WTC11 (cell line): ENCODE measurements around the gene P3H4. TPM values are rescaled to one million over a fixed set of nuclear protein-coding genes. Genes with fewer than 3 reads are reported as not detected.

Source experiments
- AFF4 ChIP-seq: sonication (generic); formaldehyde crosslinking; IDR thresholded peaks from 2 replicates; pipeline ENCODE4 v1.8.1; 2023; ENCODE audit warnings: mild to moderate bottlenecking, missing genetic modification reagents, borderline replicate concordance
- CREM ChIP-seq: sonication (generic); formaldehyde crosslinking; IDR thresholded peaks from 2 replicates; pipeline ENCODE4 v1.8.1; 2022; ENCODE audit warnings: mild to moderate bottlenecking, missing genetic modification reagents, moderate library complexity
- CTCF ChIP-seq: fragments of 200-600 bp; IDR thresholded peaks from 2 replicates; pipeline ENCODE4 v1.8.0; 2022; ENCODE audit warnings: antibody characterized with exemption
- EMX1 ChIP-seq: fragments of 250-450 bp; sonication (Bioruptor Pico); IDR thresholded peaks from 2 replicates; pipeline ENCODE4 v1.8.0; 2021; ENCODE audit warnings: mild to moderate bottlenecking
- FOXP4 ChIP-seq: sonication (generic); formaldehyde crosslinking; IDR thresholded peaks from 2 replicates; pipeline ENCODE4 v1.8.0; 2022; ENCODE audit warnings: mild to moderate bottlenecking, missing genetic modification reagents
- GTF2I ChIP-seq: fragments of 250-450 bp; sonication (Bioruptor Pico); conservative IDR thresholded peaks from 2 replicates; pipeline ENCODE4 v1.4.0; 2021; ENCODE audit warnings: mild to moderate bottlenecking
- MXD4 ChIP-seq: fragments of 250-450 bp; sonication (Bioruptor Pico); IDR thresholded peaks from 2 replicates; pipeline ENCODE4 v1.8.0; 2021; ENCODE audit warnings: mild to moderate bottlenecking, moderate library complexity, borderline replicate concordance
- NFE2L1 ChIP-seq: sonication (generic); formaldehyde crosslinking; IDR thresholded peaks from 2 replicates; pipeline ENCODE4 v1.8.1; 2023; ENCODE audit warnings: missing genetic modification reagents
- ZBTB21 ChIP-seq: sonication (generic); formaldehyde crosslinking; IDR thresholded peaks from 2 replicates; pipeline ENCODE4 v1.8.1; 2023; ENCODE audit warnings: mild to moderate bottlenecking, missing genetic modification reagents, borderline replicate concordance
- ZNF121 ChIP-seq: sonication (generic); formaldehyde crosslinking; IDR thresholded peaks from 2 replicates; pipeline ENCODE4 v1.8.0; 2023; ENCODE audit warnings: missing genetic modification reagents
- ZNF671 ChIP-seq: fragments of 250-450 bp; sonication (Bioruptor Pico); IDR thresholded peaks from 2 replicates; pipeline ENCODE4 v1.8.0; 2021; ENCODE audit warnings: mild to moderate bottlenecking
- total RNA-seq: library from RNA; stranded (reverse); gene quantifications from 3 replicates; pipeline ENCODE4 v1.2.3, GENCODE V29; 2021
- TF ChIP-seq, protein P1 (sequence below): sonication (generic); formaldehyde crosslinking; IDR thresholded peaks from 2 replicates; pipeline ENCODE4 v1.8.0; 2022; ENCODE audit warnings: mild to moderate bottlenecking, missing genetic modification reagents
- TF ChIP-seq, protein P2 (sequence below): sonication (generic); formaldehyde crosslinking; IDR thresholded peaks from 2 replicates; pipeline ENCODE4 v1.8.0; 2023; ENCODE audit warnings: mild to moderate bottlenecking, missing genetic modification reagents
- TF ChIP-seq, protein P3 (sequence below): fragments of 250-450 bp; sonication (Bioruptor Pico); IDR thresholded peaks from 2 replicates; pipeline ENCODE4 v2.1.2; 2022; ENCODE audit warnings: mild to moderate bottlenecking, moderate library complexity
- TF ChIP-seq, protein P4 (sequence below): sonication (generic); formaldehyde crosslinking; IDR thresholded peaks from 2 replicates; pipeline ENCODE4 v1.8.0; 2022; ENCODE audit warnings: missing genetic modification reagents
- TF ChIP-seq, protein P5 (sequence below): sonication (generic); formaldehyde crosslinking; IDR thresholded peaks from 2 replicates; pipeline ENCODE4 v1.8.1; 2023; ENCODE audit warnings: mild to moderate bottlenecking, missing genetic modification reagents, moderate library complexity
- TF ChIP-seq, protein P6 (sequence below): fragments of 250-450 bp; sonication (Bioruptor Pico); IDR thresholded peaks from 2 replicates; pipeline ENCODE4 v1.9.0; 2021; ENCODE audit warnings: mild to moderate bottlenecking

Gene P3H4
- total RNA-seq, 1 experiment from 2014 or later: 32.1 TPM

- TF ChIP-seq CTCF (no peak), FOXP4 (CRISPR knock-in tag) (no peak), EMX1 (CRISPR knock-in tag) (no peak), NFE2L1 (0 out of 2 replicates have a peak, but pooled peaks have one; percentile 48), ZBTB21 (CRISPR knock-in tag) (no peak), AFF4 (0 out of 2 replicates have a peak, but pooled peaks have one; percentile 8), CREM (CRISPR knock-in tag) (no peak), ZNF121 (CRISPR knock-in tag) (no peak), ZNF671 (CRISPR knock-in tag) (no peak), GTF2I (CRISPR knock-in tag) (no peak), MXD4 (CRISPR knock-in tag) (no peak)
- TF ChIP-seq, protein P1, sequence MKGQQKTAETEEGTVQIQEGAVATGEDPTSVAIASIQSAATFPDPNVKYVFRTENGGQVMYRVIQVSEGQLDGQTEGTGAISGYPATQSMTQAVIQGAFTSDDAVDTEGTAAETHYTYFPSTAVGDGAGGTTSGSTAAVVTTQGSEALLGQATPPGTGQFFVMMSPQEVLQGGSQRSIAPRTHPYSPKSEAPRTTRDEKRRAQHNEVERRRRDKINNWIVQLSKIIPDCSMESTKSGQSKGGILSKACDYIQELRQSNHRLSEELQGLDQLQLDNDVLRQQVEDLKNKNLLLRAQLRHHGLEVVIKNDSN: no peak
- TF ChIP-seq, protein P2, sequence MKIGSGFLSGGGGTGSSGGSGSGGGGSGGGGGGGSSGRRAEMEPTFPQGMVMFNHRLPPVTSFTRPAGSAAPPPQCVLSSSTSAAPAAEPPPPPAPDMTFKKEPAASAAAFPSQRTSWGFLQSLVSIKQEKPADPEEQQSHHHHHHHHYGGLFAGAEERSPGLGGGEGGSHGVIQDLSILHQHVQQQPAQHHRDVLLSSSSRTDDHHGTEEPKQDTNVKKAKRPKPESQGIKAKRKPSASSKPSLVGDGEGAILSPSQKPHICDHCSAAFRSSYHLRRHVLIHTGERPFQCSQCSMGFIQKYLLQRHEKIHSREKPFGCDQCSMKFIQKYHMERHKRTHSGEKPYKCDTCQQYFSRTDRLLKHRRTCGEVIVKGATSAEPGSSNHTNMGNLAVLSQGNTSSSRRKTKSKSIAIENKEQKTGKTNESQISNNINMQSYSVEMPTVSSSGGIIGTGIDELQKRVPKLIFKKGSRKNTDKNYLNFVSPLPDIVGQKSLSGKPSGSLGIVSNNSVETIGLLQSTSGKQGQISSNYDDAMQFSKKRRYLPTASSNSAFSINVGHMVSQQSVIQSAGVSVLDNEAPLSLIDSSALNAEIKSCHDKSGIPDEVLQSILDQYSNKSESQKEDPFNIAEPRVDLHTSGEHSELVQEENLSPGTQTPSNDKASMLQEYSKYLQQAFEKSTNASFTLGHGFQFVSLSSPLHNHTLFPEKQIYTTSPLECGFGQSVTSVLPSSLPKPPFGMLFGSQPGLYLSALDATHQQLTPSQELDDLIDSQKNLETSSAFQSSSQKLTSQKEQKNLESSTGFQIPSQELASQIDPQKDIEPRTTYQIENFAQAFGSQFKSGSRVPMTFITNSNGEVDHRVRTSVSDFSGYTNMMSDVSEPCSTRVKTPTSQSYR (CRISPR knock-in tag): peak; percentile 91; the same call in 1 of the 2 replicates
- TF ChIP-seq, protein P3, sequence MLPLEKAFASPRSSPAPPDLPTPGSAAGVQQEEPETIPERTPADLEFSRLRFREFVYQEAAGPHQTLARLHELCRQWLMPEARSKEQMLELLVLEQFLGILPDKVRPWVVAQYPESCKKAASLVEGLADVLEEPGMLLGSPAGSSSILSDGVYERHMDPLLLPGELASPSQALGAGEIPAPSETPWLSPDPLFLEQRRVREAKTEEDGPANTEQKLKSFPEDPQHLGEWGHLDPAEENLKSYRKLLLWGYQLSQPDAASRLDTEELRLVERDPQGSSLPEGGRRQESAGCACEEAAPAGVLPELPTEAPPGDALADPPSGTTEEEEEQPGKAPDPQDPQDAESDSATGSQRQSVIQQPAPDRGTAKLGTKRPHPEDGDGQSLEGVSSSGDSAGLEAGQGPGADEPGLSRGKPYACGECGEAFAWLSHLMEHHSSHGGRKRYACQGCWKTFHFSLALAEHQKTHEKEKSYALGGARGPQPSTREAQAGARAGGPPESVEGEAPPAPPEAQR: no peak
- TF ChIP-seq, protein P4, sequence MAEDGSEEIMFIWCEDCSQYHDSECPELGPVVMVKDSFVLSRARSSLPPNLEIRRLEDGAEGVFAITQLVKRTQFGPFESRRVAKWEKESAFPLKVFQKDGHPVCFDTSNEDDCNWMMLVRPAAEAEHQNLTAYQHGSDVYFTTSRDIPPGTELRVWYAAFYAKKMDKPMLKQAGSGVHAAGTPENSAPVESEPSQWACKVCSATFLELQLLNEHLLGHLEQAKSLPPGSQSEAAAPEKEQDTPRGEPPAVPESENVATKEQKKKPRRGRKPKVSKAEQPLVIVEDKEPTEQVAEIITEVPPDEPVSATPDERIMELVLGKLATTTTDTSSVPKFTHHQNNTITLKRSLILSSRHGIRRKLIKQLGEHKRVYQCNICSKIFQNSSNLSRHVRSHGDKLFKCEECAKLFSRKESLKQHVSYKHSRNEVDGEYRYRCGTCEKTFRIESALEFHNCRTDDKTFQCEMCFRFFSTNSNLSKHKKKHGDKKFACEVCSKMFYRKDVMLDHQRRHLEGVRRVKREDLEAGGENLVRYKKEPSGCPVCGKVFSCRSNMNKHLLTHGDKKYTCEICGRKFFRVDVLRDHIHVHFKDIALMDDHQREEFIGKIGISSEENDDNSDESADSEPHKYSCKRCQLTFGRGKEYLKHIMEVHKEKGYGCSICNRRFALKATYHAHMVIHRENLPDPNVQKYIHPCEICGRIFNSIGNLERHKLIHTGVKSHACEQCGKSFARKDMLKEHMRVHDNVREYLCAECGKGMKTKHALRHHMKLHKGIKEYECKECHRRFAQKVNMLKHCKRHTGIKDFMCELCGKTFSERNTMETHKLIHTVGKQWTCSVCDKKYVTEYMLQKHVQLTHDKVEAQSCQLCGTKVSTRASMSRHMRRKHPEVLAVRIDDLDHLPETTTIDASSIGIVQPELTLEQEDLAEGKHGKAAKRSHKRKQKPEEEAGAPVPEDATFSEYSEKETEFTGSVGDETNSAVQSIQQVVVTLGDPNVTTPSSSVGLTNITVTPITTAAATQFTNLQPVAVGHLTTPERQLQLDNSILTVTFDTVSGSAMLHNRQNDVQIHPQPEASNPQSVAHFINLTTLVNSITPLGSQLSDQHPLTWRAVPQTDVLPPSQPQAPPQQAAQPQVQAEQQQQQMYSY (CRISPR knock-in tag): no peak
- TF ChIP-seq, protein P5, sequence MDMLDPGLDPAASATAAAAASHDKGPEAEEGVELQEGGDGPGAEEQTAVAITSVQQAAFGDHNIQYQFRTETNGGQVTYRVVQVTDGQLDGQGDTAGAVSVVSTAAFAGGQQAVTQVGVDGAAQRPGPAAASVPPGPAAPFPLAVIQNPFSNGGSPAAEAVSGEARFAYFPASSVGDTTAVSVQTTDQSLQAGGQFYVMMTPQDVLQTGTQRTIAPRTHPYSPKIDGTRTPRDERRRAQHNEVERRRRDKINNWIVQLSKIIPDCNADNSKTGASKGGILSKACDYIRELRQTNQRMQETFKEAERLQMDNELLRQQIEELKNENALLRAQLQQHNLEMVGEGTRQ: peak; percentile 43
- TF ChIP-seq, protein P6, sequence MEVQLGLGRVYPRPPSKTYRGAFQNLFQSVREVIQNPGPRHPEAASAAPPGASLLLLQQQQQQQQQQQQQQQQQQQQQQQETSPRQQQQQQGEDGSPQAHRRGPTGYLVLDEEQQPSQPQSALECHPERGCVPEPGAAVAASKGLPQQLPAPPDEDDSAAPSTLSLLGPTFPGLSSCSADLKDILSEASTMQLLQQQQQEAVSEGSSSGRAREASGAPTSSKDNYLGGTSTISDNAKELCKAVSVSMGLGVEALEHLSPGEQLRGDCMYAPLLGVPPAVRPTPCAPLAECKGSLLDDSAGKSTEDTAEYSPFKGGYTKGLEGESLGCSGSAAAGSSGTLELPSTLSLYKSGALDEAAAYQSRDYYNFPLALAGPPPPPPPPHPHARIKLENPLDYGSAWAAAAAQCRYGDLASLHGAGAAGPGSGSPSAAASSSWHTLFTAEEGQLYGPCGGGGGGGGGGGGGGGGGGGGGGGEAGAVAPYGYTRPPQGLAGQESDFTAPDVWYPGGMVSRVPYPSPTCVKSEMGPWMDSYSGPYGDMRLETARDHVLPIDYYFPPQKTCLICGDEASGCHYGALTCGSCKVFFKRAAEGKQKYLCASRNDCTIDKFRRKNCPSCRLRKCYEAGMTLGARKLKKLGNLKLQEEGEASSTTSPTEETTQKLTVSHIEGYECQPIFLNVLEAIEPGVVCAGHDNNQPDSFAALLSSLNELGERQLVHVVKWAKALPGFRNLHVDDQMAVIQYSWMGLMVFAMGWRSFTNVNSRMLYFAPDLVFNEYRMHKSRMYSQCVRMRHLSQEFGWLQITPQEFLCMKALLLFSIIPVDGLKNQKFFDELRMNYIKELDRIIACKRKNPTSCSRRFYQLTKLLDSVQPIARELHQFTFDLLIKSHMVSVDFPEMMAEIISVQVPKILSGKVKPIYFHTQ (CRISPR knock-in tag): no peak
Observed at GRCh38 chr17:41812381-41813151, 817 bp upstream of the P3H4 start, which contains the start of gene FKBP10 (continued).
